Thyroid gland (tissue), 4 donors: ENCODE measurements around the gene HINT3. TPM values are rescaled to one million over a fixed set of nuclear protein-coding genes. Genes with fewer than 3 reads are reported as not detected.
A peak's percentile ranks its signal among the peaks of the same experiment; 100 is the strongest.

Experiments
- DNase-seq, 2 donors: peaks; one replicate each; pipeline ENCODE4 v3.0.0-alpha.2; 2019
- H3K27ac ChIP-seq, 3 donors: fragments of 200-600 bp; sonication (generic); 1 replicate in 2 of 3; 2 replicates in 1 of 3; pipeline ENCODE4 v1.5.1; 2016 to 2019; ENCODE audit warnings: mild to moderate bottlenecking in 1 of 3, moderate library complexity in 1 of 3
- H3K27me3 ChIP-seq: fragments of 200-600 bp; sonication (generic); one replicate; pipeline ENCODE4 v1.5.1; 2019
- H3K36me3 ChIP-seq, 2 donors: fragments of 200-600 bp; sonication (generic); one replicate each; pipeline ENCODE4 v1.5.1; 2016 to 2019
- H3K4me1 ChIP-seq, 2 donors: fragments of 200-600 bp; sonication (generic); one replicate each; pipeline ENCODE4 v1.5.1; 2017 to 2019
- H3K4me3 ChIP-seq, 3 donors: fragments of 200-600 bp; sonication (generic); replicated peaks in 1 of 3; 1 replicate in 2 of 3; 2 replicates in 1 of 3; pipeline ENCODE4 v1.5.1; 2016; ENCODE audit warnings: mild to moderate bottlenecking in 1 of 3
- H3K9me3 ChIP-seq: fragments of 200-600 bp; sonication (generic); one replicate; pipeline ENCODE4 v1.5.1; 2017
- CTCF ChIP-seq, 6 experiments: fragments of 200-600 bp in 3 of 6; fragments of 450-650 bp in 3 of 6; sonication (generic) in 3 of 6; IDR thresholded peaks; one replicate each; pipeline ENCODE4 v1.5.1; 2016 to 2019; ENCODE audit warnings: antibody characterized with exemption in 6 of 6, mild to moderate bottlenecking in 2 of 6, inconsistent platforms in 1 of 6, moderate library complexity in 1 of 6
- POLR2A ChIP-seq, 2 donors: fragments of 450-650 bp; IDR thresholded peaks; one replicate each; pipeline ENCODE4 v1.6.1; 2017; ENCODE audit warnings: antibody characterized with exemption in 2 of 2, mild to moderate bottlenecking in 2 of 2, moderate library complexity in 1 of 2
- WGBS, 2 donors: methylation state at CpG; one replicate each; pipeline ENCODE4 v1.1.5; 2017; 5-methylcytosine and 5-hydroxymethylcytosine counted together
- intact Hi-C: fragments of 100-400 bp; cut with DNase I; formaldehyde crosslinking; loops from one replicate; pipeline ENCODE4 v1.15.1; 2023
- total RNA-seq, 4 donors: library from RNA; depleted of rRNA; stranded (reverse); fragments of >200 nt; gene quantifications; one replicate each; pipeline ENCODE4 v1.2.3, GENCODE V29; 2016

Gene HINT3
- total RNA-seq, 4 donors from 2014 or later = 21.5 to 32.5 (median 26.3) TPM

GRCh38 chr6:125944896-125945295 lies 11.7 kb upstream of the HINT3 start:
- Histone ChIP-seq H3K27ac (peak overlapping the region in 2 of 3 donors; percentile 69 to 85), H3K27me3 (no peaks in the 10 kb centered on the region), H3K4me3 (no peak overlapping the region), H3K9me3 (no peaks in the 10 kb centered on the region), H3K4me1 (peaks cover 27 to 47% of the 10 kb centered on the region in 2 donors), H3K36me3 (no peaks in the 10 kb centered on the region)
- no peak for DNase-seq
- TF ChIP-seq CTCF (IDR thresholded peaks at IDR 0.05) (no peak), POLR2A (IDR thresholded peaks at IDR 0.05) (no peak)
- intact Hi-C loops = no loop called here
- 60 to 83% methylated on average over 1 of the region's 1 CpG for WGBS, 2 donors

DNA sequence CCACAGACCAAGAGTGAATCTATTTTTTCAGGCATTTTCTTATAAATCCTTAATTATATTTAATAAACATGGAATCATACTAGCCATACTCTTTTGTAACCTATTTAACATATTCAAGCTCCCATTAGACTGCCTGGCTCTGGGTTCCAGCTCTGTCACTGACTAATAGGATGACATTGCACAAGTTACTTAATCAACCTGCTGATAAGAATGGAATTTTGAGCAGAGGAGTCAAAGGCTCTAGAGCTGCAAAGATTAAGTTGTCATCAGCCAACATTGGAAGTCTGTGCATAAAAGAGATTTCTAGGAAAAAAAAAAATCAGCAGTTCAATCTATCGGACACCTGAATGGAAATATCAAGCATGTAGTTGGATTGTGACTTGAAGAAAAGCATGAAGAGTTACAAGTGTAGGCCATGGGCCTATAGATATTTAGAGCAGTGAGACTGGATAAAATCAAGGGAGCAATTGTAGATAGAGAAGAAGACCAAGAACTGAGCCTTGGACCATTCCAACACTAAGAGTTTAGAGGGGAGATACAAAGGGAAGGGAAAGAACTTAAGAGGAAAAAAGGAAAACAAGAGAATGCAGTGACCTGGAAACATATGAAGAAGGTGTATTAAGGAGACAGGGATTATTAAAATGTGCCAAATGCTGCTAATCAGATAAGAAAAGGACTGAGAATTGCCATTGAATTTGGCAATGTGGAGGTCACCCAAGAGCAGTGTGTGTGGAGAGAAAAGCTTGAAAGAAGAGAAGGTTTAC lies 11.0 kb upstream of the HINT3 start:
- peak overlapping the region; percentile 9 to 85 (median 79) for H3K27ac ChIP-seq
- 95 to 100% methylated on average over 1 of the region's 1 CpG for whole genome bisulfite sequencing, 2 donors
- intact Hi-C loops = no loop called here

GRCh38 chr6:125947615-125948014 lies 9.0 kb upstream of the HINT3 start:
- Histone ChIP-seq H3K27me3 (no peaks in the 10 kb centered on the region), H3K4me3 (no peak overlapping the region), H3K4me1 (peaks cover 27 to 47% of the 10 kb centered on the region in 2 donors), H3K27ac (peak overlapping the region in 1 of 3 donors; percentile 46), H3K36me3 (no peaks in the 10 kb centered on the region), H3K9me3 (no peaks in the 10 kb centered on the region)
- DNase-seq = peak; percentile 61 to 79
- TF ChIP-seq POLR2A (IDR thresholded peaks at IDR 0.05) = no peak
- TF ChIP-seq CTCF (IDR thresholded peaks at IDR 0.05) = no peak
- WGBS, 2 donors = 44 to 56% methylated on average over 2 of the region's 2 CpGs
- intact Hi-C loops = no loop called here

More for the DNA sequence above, 11.0 kb upstream of the HINT3 start:
- Histone ChIP-seq H3K9me3 (no peaks in the 10 kb centered on the region), H3K36me3 (no peaks in the 10 kb centered on the region), H3K27me3 (no peaks in the 10 kb centered on the region), H3K4me1 (peaks cover 27 to 47% of the 10 kb centered on the region in 2 donors), H3K4me3 (no peak overlapping the region)
- TF ChIP-seq CTCF (IDR thresholded peaks at IDR 0.05) = no peak
- no peak for DNase-seq

DNA sequence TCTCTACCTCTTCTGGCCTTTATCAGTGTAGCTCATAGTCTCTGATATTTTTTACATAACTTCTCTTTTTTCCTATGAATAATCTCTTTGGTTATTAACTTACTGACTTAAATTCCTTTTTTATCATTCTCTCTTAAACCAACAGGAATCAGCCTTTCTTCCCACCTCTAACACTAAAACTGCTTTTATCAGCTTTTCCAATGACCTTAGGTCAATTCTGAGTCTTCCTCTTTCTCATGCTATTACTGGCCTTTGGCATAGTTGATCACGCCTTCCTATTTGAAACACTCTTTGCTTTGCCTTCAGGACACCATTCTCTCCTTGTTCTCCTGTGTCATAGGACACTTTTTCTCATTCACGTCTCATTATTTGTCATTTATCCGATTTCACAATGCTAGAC lies 8.1 kb upstream of the HINT3 start:
- Histone ChIP-seq H3K27ac (no peak overlapping the region), H3K36me3 (no peaks in the 10 kb centered on the region), H3K9me3 (no peaks in the 10 kb centered on the region), H3K4me1 (peaks cover 27 to 45% of the 10 kb centered on the region in 2 donors), H3K4me3 (no peak overlapping the region), H3K27me3 (no peaks in the 10 kb centered on the region)
- intact Hi-C loops = no loop called here
- no peak for DNase-seq
- TF ChIP-seq CTCF (IDR thresholded peaks at IDR 0.05) = no peak
- no peak for TF ChIP-seq POLR2A (IDR thresholded peaks at IDR 0.05)
- 95 to 98% methylated on average over 3 of the region's 3 CpGs for WGBS, 2 donors

DNA sequence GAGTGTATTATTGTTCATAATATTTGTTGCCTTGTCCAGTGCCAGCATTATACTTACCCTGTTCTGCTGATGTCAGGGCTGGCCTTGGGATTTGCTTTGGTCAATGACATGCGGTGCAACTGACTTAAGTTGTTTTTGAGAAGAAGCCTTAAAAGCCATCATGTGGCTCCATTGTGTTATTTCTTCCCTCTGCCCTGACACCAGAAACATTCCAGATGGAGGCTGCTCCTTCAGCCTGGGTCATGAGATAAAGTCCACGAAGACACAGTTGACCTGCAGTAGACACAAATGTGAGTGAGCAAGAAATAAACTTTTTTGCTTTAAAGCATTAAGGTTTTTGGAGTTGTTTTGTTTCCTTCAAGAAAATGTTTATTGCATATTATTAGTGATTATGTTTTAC lies 7.5 kb upstream of the HINT3 start:
- WGBS, 2 donors = 91% methylated on average over 2 of the region's 2 CpGs
- Histone ChIP-seq H3K27ac (no peak overlapping the region), H3K36me3 (no peaks in the 10 kb centered on the region), H3K4me3 (no peak overlapping the region), H3K27me3 (no peaks in the 10 kb centered on the region), H3K4me1 (peaks cover 25 to 39% of the 10 kb centered on the region in 2 donors), H3K9me3 (no peaks in the 10 kb centered on the region)
- intact Hi-C loops = no loop called here
- no peak for DNase-seq
- TF ChIP-seq CTCF (IDR thresholded peaks at IDR 0.05) (no peak), POLR2A (IDR thresholded peaks at IDR 0.05) (no peak)
